ENCODE data around the gene ZNF805. TPM values are rescaled to one million over a fixed set of nuclear protein-coding genes. Genes with fewer than 3 reads are reported as not detected.
A peak's percentile ranks its signal among the peaks of the same experiment; 100 is the strongest.

The ZNF805 gene
- total and polyA plus RNA-seq, 2 experiments from 2014 or later, result 3.2 to 15.9 TPM

GRCh38 chr19:57233207-57233606 is 7.2 kb upstream of the ZNF805 start:
- TF ChIP-seq EZH2 (IDR thresholded peaks at IDR 0.05; ENCODE audit: insufficient read depth, poor library complexity, severe bottlenecking) (no peak), EZH2phosphoT487 (IDR thresholded peaks at IDR 0.05; ENCODE audit: insufficient read depth, low read depth) (no peak)
- no peak for DNase-seq
- Histone ChIP-seq H4K20me1 (ENCODE audit: insufficient read depth) (no peaks in the 10 kb centered on the region), H3K79me2 (ENCODE audit: insufficient read depth) (no peaks in the 10 kb centered on the region), H2AFZ (no peak overlapping the region), H3K27ac (no peak overlapping the region), H3K9me3 (ENCODE audit: low read depth) (no peaks in the 10 kb centered on the region), H3K27me3 (replicated peaks; ENCODE audit: insufficient read depth) (no peaks in the 10 kb centered on the region), H3K9ac (no peak overlapping the region), H3K4me1 (ENCODE audit: insufficient read depth) (no peaks in the 10 kb centered on the region), H3K4me2 (ENCODE audit: unreplicated experiment) (no peak overlapping the region), H3K9me2 (ENCODE audit: insufficient read depth) (no peaks in the 10 kb centered on the region), H3F3A (ENCODE audit: insufficient read depth) (no peaks in the 10 kb centered on the region), H3K36me3 (ENCODE audit: low read depth) (no peaks in the 10 kb centered on the region), H3K4me3 (no peak overlapping the region)
- WGBS, 2 experiments (ENCODE audit: low coverage in 1 of 2, low lambda C conversion rate in 2 of 2, missing lambda C conversion rate in 2 of 2), result 55 to 75% methylated on average over 1 of the region's 1 CpG
- in situ Hi-C loops (cut with MboI), result no loop called here

- Histone ChIP-seq H3K36me3 (ENCODE audit: low read depth) (no peaks in the 10 kb centered on the region; the same call in 1 of the 2 replicates), H3K27ac (peak overlapping the region; percentile 75), H3K4me3 (peak overlapping the region; percentile 98), H3K27me3 (replicated peaks; ENCODE audit: insufficient read depth) (no peaks in the 10 kb centered on the region), H3K79me2 (ENCODE audit: insufficient read depth) (peaks cover 44% of the 10 kb centered on the region), H3K9me3 (ENCODE audit: low read depth) (no peaks in the 10 kb centered on the region), H2AFZ (peak overlapping the region; percentile 100), H3K9me2 (ENCODE audit: insufficient read depth) (no peaks in the 10 kb centered on the region), H3K4me1 (ENCODE audit: insufficient read depth) (peaks cover 12% of the 10 kb centered on the region), H3K9ac (peak overlapping the region; percentile 95), H3K4me2 (ENCODE audit: unreplicated experiment) (peak overlapping the region; percentile 78), H4K20me1 (ENCODE audit: insufficient read depth) (no peaks in the 10 kb centered on the region), H3F3A (ENCODE audit: insufficient read depth) (no peaks in the 10 kb centered on the region)
- 22 to 29% methylated on average over 12 of the region's 12 CpGs for WGBS, 2 experiments (ENCODE audit: low coverage in 1 of 2, low lambda C conversion rate in 2 of 2, missing lambda C conversion rate in 2 of 2)
- in situ Hi-C loops (cut with MboI), result no loop called here
- DNase-seq, result no peak
- TF ChIP-seq EZH2 (IDR thresholded peaks at IDR 0.05; ENCODE audit: insufficient read depth, poor library complexity, severe bottlenecking), result no peak
- no peak for TF ChIP-seq EZH2phosphoT487 (IDR thresholded peaks at IDR 0.05; ENCODE audit: insufficient read depth, low read depth)
These were observed 486 bp upstream of the ZNF805 start for GRCh38 chr19:57239982-57240310.

GRCh38 chr19:57241176-57241575 is 744 bp downstream of the ZNF805 start:
- Histone ChIP-seq H3K9ac (peak overlapping the region; percentile 95), H3K9me3 (ENCODE audit: low read depth) (no peaks in the 10 kb centered on the region), H3F3A (ENCODE audit: insufficient read depth) (no peaks in the 10 kb centered on the region), H3K79me2 (ENCODE audit: insufficient read depth) (peaks cover 54% of the 10 kb centered on the region), H4K20me1 (ENCODE audit: insufficient read depth) (no peaks in the 10 kb centered on the region), H3K27ac (peak overlapping the region; percentile 75), H3K4me3 (peak overlapping the region; percentile 98), H3K4me2 (ENCODE audit: unreplicated experiment) (peak overlapping the region; percentile 91), H3K9me2 (ENCODE audit: insufficient read depth) (no peaks in the 10 kb centered on the region), H3K4me1 (ENCODE audit: insufficient read depth) (peaks cover 12% of the 10 kb centered on the region), H3K36me3 (ENCODE audit: low read depth) (peaks cover under 1% of the 10 kb centered on the region; the same call in 1 of the 2 replicates), H3K27me3 (replicated peaks; ENCODE audit: insufficient read depth) (no peaks in the 10 kb centered on the region), H2AFZ (peak overlapping the region; percentile 100)
- TF ChIP-seq EZH2 (IDR thresholded peaks at IDR 0.05; ENCODE audit: insufficient read depth, poor library complexity, severe bottlenecking), result no peak
- TF ChIP-seq EZH2phosphoT487 (IDR thresholded peaks at IDR 0.05; ENCODE audit: insufficient read depth, low read depth), result no peak
- peak; percentile 57 for DNase-seq
- WGBS, 2 experiments (ENCODE audit: low coverage in 1 of 2, low lambda C conversion rate in 2 of 2, missing lambda C conversion rate in 2 of 2), result 9 to 14% methylated on average over 7 of the region's 7 CpGs
- in situ Hi-C loops (cut with MboI), result no loop called here

GRCh38 chr19:57242821-57243220 is 2.4 kb downstream of the ZNF805 start:
- H3K79me2 ChIP-seq (ENCODE audit: insufficient read depth), result peaks cover 70% of the 10 kb centered on the region
- H3K4me2 ChIP-seq (ENCODE audit: unreplicated experiment), result no peak overlapping the region
- in situ Hi-C loops (cut with MboI), result no loop called here

More at GRCh38 chr19:57242821-57243220, 2.4 kb downstream of the ZNF805 start:
- H3K9me2 ChIP-seq (ENCODE audit: insufficient read depth), result no peaks in the 10 kb centered on the region
- H3K36me3 ChIP-seq (ENCODE audit: low read depth), result peaks cover 9% of the 10 kb centered on the region; the same call in 1 of the 2 replicates
- no peak overlapping the region for H3K27ac ChIP-seq
- H3K4me1 ChIP-seq (ENCODE audit: insufficient read depth), result peaks cover 12% of the 10 kb centered on the region
- no peak overlapping the region for H2AFZ ChIP-seq
- H3K27me3 ChIP-seq (replicated peaks; ENCODE audit: insufficient read depth), result no peaks in the 10 kb centered on the region
- H3F3A ChIP-seq (ENCODE audit: insufficient read depth), result no peaks in the 10 kb centered on the region
- WGBS, 2 experiments (ENCODE audit: low coverage in 1 of 2, low lambda C conversion rate in 2 of 2, missing lambda C conversion rate in 2 of 2), result 88 to 90% methylated on average over 5 of the region's 5 CpGs
- DNase-seq, result no peak
- peak overlapping the region; percentile 95; the same call in 1 of the 2 replicates for H3K9ac ChIP-seq
- H3K9me3 ChIP-seq (ENCODE audit: low read depth), result no peaks in the 10 kb centered on the region
- peak overlapping the region; percentile 98; the same call in 1 of the 2 replicates for H3K4me3 ChIP-seq
- TF ChIP-seq EZH2phosphoT487 (IDR thresholded peaks at IDR 0.05; ENCODE audit: insufficient read depth, low read depth) (no peak), EZH2 (IDR thresholded peaks at IDR 0.05; ENCODE audit: insufficient read depth, poor library complexity, severe bottlenecking) (no peak)
- H4K20me1 ChIP-seq (ENCODE audit: insufficient read depth), result no peaks in the 10 kb centered on the region

All from GM23248 (cell line).